ENCODE measurements around the gene NMUR1.
"Not testable (repeated sequence)": the region's sequence is repeated elsewhere in the genome, so short reads cannot be mapped to it uniquely, and the experiment has no call there.

The NMUR1 gene

GRCh38 chr2:231571661-231572191 lies 41.5 kb upstream of the NMUR1 start:
- no peak for DNase-seq (ENCODE audit: insufficient read length, low spot score)
- no peak for TF ChIP-seq CTCF (IDR thresholded peaks at IDR 0.05; ENCODE audit: insufficient read depth, missing control alignments)
- no peak for FAIRE-seq

GRCh38 chr2:231570915-231571314 lies 40.7 kb upstream of the NMUR1 start:
- not testable (repeated sequence) for DNase-seq (ENCODE audit: insufficient read length, low spot score); FAIRE-seq

GRCh38 chr2:231568785-231569435 lies 38.7 kb upstream of the NMUR1 start:
- no peak for TF ChIP-seq CTCF (IDR thresholded peaks at IDR 0.05; ENCODE audit: insufficient read depth, missing control alignments)
- DNase-seq (ENCODE audit: insufficient read length, low spot score) (no peak), FAIRE-seq (no peak)

DNA sequence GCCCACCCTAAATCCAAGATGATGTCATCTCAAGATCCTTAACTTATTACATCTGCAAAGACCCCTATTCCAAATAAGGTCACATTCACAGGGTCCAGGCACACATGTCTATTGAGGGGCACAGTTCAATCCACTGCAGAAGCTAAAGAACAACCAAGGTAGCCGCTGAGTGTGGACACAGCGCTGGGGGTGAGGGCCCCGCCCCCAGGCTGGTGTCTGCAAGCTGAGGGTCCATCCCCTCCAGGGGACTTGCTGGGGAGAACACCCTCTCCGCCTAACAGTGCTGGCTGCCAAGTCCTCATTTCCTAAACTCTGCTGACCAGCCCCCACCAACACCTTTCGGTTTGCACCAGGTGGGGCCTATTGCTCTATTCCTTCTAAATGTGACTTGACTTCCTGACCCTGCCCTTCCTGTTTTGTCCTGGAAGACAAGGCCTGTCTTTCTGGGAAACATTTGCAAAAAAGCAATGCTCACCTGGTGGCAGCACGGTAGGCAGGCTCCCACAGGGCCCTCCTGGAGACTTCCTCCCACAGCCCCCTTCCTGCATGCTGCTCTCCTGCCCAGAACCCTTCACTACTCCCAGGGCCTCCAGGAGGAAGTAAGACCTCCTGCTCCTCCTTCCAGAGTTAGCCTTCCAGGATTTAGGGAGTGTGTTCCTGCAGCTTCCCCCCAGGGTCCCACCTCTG lies 38.0 kb upstream of the NMUR1 start:
- FAIRE-seq, result no peak
- no peak for TF ChIP-seq CTCF (IDR thresholded peaks at IDR 0.05; ENCODE audit: insufficient read depth, missing control alignments)
- no peak for DNase-seq (ENCODE audit: insufficient read length, low spot score)

- no peak for DNase-seq (ENCODE audit: insufficient read length, low spot score)
- TF ChIP-seq CTCF (IDR thresholded peaks at IDR 0.05; ENCODE audit: insufficient read depth, missing control alignments), result no peak
- FAIRE-seq, result no peak
These were observed 36.9 kb upstream of the NMUR1 start for GRCh38 chr2:231567159-231567558.

GRCh38 chr2:231565887-231566594 lies 35.8 kb upstream of the NMUR1 start:
- no peak for FAIRE-seq
- TF ChIP-seq CTCF (IDR thresholded peaks at IDR 0.05; ENCODE audit: insufficient read depth, missing control alignments), result no peak
- no peak for DNase-seq (ENCODE audit: insufficient read length, low spot score)

DNA sequence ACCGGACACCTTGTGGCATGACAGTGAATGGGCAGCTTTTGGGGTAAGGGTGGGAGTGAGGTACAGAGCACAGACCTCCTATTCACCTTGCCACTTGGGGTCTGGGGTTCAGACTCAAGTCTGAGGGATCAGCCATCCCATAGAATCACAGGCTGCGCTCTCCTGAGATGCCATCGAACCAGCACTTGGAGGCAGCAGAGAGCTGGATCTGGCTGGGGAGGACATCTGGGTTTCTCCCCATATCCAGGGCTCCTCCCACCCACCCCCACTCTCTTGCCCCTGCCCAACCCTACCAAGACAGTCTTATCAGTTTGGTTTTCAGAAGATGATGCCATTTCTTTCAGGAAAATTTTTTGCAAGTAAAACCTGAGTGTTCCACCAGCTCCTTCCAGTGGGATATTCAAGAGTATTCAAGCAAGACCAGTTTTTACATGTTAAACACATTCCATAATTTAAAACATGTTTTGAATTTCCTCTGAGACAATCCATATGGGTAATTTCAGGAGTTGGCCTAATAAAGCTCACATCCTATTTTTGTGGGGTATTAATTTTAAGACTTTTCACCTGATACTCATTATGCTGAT lies 33.2 kb upstream of the NMUR1 start:
- DNase-seq (ENCODE audit: insufficient read length, low spot score) (peak; percentile 50), FAIRE-seq (no peak)
- peak; percentile 76 for TF ChIP-seq CTCF (IDR thresholded peaks at IDR 0.05; ENCODE audit: insufficient read depth, missing control alignments)
